Measurements from ENCODE around the gene PCYT1A. TPM values are rescaled to one million over a fixed set of nuclear protein-coding genes. Genes with fewer than 3 reads are reported as not detected.

PCYT1A gene
- total and polyA plus RNA-seq, 7 donors = 28.4 to 98.4 (median 62.9) TPM

- H3K4me1 ChIP-seq = peaks cover 10% of the 10 kb centered on the region
- no peak overlapping the region for H3K27ac ChIP-seq
- TF ChIP-seq CTCF (IDR thresholded peaks at IDR 0.05) = no peak
- peaks cover 6 to 71% of the 10 kb centered on the region in 2 donors for H3K36me3 ChIP-seq (ENCODE audit: insufficient read depth in 1 of 2, low read depth in 1 of 2)
- no peaks in the 10 kb centered on the region for H3K27me3 ChIP-seq (ENCODE audit: insufficient read depth in 3 of 3, low read length in 2 of 3)
- ATAC-seq (no peak), DNase-seq (no peak)
- H3K9me3 ChIP-seq = peaks cover 2% of the 10 kb centered on the region
- 73 to 77% (median 75%) methylated on average over 9 of the region's 9 CpGs for WGBS, 3 donors
- intact Hi-C loops (cut with DNase I) = no loop called here
- no peak overlapping the region for H3K4me3 ChIP-seq
Observed at GRCh38 chr3:196268284-196269163, 19.0 kb downstream of the PCYT1A start.

- H3K9me3 ChIP-seq = no peaks in the 10 kb centered on the region
- peaks cover 0 to 71% of the 10 kb centered on the region in 2 donors for H3K36me3 ChIP-seq (ENCODE audit: insufficient read depth in 1 of 2, low read depth in 1 of 2)
- DNase-seq (no peak), ATAC-seq (no peak)
- no peak overlapping the region for H3K27ac ChIP-seq
- WGBS, 3 donors = 95 to 100% (median 96%) methylated on average over 7 of the region's 7 CpGs
- no peak for TF ChIP-seq CTCF (IDR thresholded peaks at IDR 0.05)
- H3K27me3 ChIP-seq (ENCODE audit: insufficient read depth in 3 of 3, low read length in 2 of 3) = no peaks in the 10 kb centered on the region
- no peak overlapping the region for H3K4me3 ChIP-seq
- intact Hi-C loops (cut with DNase I) = no loop called here
- H3K4me1 ChIP-seq = no peaks in the 10 kb centered on the region
Observed at GRCh38 chr3:196263819-196264218, 23.7 kb downstream of the PCYT1A start.

- intact Hi-C loops (cut with DNase I) = no loop called here
- Histone ChIP-seq H3K9me3 (no peaks in the 10 kb centered on the region), H3K27me3 (ENCODE audit: insufficient read depth in 3 of 3, low read length in 2 of 3) (no peaks in the 10 kb centered on the region), H3K36me3 (ENCODE audit: insufficient read depth in 1 of 2, low read depth in 1 of 2) (peaks cover 0 to 64% of the 10 kb centered on the region in 2 donors), H3K27ac (no peak overlapping the region), H3K4me3 (no peak overlapping the region), H3K4me1 (no peaks in the 10 kb centered on the region)
- TF ChIP-seq CTCF (IDR thresholded peaks at IDR 0.05) = no peak
- ATAC-seq (no peak), DNase-seq (no peak)
- WGBS, 3 donors = 98 to 99% (median 98%) methylated on average over 4 of the region's 4 CpGs
Observed at GRCh38 chr3:196260784-196261183, 26.7 kb downstream of the PCYT1A start.

GRCh38 chr3:196255776-196256175 lies 31.8 kb downstream of the PCYT1A start:
- peaks cover 2% of the 10 kb centered on the region for H3K4me1 ChIP-seq
- H3K4me3 ChIP-seq = no peak overlapping the region
- no peaks in the 10 kb centered on the region for H3K9me3 ChIP-seq
- ATAC-seq = no peak
- no peak for DNase-seq
- H3K27me3 ChIP-seq (ENCODE audit: insufficient read depth in 3 of 3, low read length in 2 of 3) = no peaks in the 10 kb centered on the region
- intact Hi-C loops (cut with DNase I) = loop anchor here (10.0 kb wide), 3 partner anchors 59 to 259 kb away; partner anchors contain the start of genes DYNLT2B (in 2 of the 2) and SMCO1 (in 1 of the 2)
- WGBS, 3 donors = 76 to 79% (median 77%) methylated on average over 1 of the region's 1 CpG
- H3K27ac ChIP-seq = no peak overlapping the region
- TF ChIP-seq CTCF (IDR thresholded peaks at IDR 0.05) = no peak
- peaks cover 3 to 52% of the 10 kb centered on the region in 2 donors for H3K36me3 ChIP-seq (ENCODE audit: insufficient read depth in 1 of 2, low read depth in 1 of 2)
